ENCODE measurements around the gene TPO. TPM values are rescaled to one million over a fixed set of nuclear protein-coding genes. Genes with fewer than 3 reads are reported as not detected.

TPO gene
- total and polyA plus RNA-seq, 2 experiments from 2014 or later = 0.37 TPM; not detected in 1

- H3K79me2 ChIP-seq = no peaks in the 10 kb centered on the region
- TF ChIP-seq EZH2 (IDR thresholded peaks at IDR 0.05; ENCODE audit: borderline replicate concordance) (no peak), CTCF (IDR thresholded peaks at IDR 0.05; ENCODE audit: poor library complexity) (peak; percentile 8)
- H3K9me3 ChIP-seq (ENCODE audit: low read depth) = no peaks in the 10 kb centered on the region
- no peaks in the 10 kb centered on the region for H3K36me3 ChIP-seq (replicated peaks; ENCODE audit: insufficient read depth, low read depth)
- H3K9me2 ChIP-seq (replicated peaks; ENCODE audit: insufficient read depth) = no peaks in the 10 kb centered on the region
- H3K4me2 ChIP-seq = no peak overlapping the region
- H2AFZ ChIP-seq = no peak overlapping the region
- H4K20me1 ChIP-seq (ENCODE audit: insufficient read depth, poor library complexity, severe bottlenecking) = no peaks in the 10 kb centered on the region
- H3K4me3 ChIP-seq = no peak overlapping the region
- no peak for DNase-seq (ENCODE audit: low spot score)
- no peak overlapping the region for H3K27ac ChIP-seq
- H3K27me3 ChIP-seq = no peaks in the 10 kb centered on the region
- peaks cover 3% of the 10 kb centered on the region for H3K4me1 ChIP-seq (ENCODE audit: insufficient read depth)
- WGBS (ENCODE audit: low lambda C conversion rate, missing lambda C conversion rate) = 92% methylated on average over 10 of the region's 10 CpGs
Observed at GRCh38 chr2:1546901-1547300, 133.6 kb downstream of the TPO start.

DNA sequence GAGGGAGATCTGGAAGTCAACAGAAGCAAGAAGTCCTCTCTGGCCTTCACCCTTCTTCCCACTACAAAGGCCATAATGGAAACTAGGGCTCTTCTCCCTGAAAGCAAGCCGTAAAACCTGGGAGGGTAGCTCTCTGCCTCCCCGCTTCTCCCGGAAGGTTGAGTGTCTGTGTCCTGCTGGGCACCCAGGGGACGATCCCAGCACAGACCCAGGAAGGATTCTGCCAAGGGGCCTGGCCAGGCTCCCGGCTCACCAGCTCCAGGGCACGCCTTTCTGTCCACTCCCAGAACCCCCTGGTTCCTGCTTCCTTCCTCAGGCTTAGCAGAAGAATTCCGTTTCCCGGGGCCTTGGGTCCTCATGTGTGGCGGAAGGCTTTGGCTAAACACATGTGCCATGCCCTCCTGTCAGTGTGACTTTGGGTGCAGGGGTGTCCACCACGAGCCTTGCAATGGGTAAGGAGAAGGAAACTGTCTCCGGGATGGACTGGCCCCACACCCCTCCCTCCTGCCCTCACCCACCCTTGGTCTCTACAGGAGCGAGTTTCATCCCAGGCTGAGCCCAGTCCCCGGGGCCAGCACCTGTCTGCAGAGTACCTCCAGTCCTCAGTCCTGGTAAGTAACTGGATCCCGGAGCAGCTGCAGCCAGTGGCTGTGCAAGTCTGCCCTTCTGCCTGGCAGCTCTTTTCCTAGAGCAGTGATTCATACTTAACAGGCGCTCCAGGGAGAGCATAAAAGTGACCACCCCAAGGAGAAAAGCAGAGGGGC lies 135.8 kb downstream of the TPO start:
- 90% methylated on average over 15 of the region's 15 CpGs for WGBS (ENCODE audit: low lambda C conversion rate, missing lambda C conversion rate)
- H3K79me2 ChIP-seq = no peaks in the 10 kb centered on the region
- no peaks in the 10 kb centered on the region for H3K9me3 ChIP-seq (ENCODE audit: low read depth)
- H3K27ac ChIP-seq = no peak overlapping the region
- TF ChIP-seq EZH2 (IDR thresholded peaks at IDR 0.05; ENCODE audit: borderline replicate concordance) (no peak), EZH2phosphoT487 (IDR thresholded peaks at IDR 0.05; ENCODE audit: low read depth, severe bottlenecking, unreplicated experiment) (no peak), CTCF (IDR thresholded peaks at IDR 0.05; ENCODE audit: poor library complexity) (no peak)
- H3K4me1 ChIP-seq (ENCODE audit: insufficient read depth) = peaks cover 9% of the 10 kb centered on the region
- H4K20me1 ChIP-seq (ENCODE audit: insufficient read depth, poor library complexity, severe bottlenecking) = no peaks in the 10 kb centered on the region
- H3K9me2 ChIP-seq (replicated peaks; ENCODE audit: insufficient read depth) = no peaks in the 10 kb centered on the region
- H3K27me3 ChIP-seq = no peaks in the 10 kb centered on the region
- H3K4me2 ChIP-seq = no peak overlapping the region
- H3K4me3 ChIP-seq = no peak overlapping the region
- no peak for DNase-seq (ENCODE audit: low spot score)
- H2AFZ ChIP-seq = no peak overlapping the region
- H3K36me3 ChIP-seq (replicated peaks; ENCODE audit: insufficient read depth, low read depth) = no peaks in the 10 kb centered on the region

DNA sequence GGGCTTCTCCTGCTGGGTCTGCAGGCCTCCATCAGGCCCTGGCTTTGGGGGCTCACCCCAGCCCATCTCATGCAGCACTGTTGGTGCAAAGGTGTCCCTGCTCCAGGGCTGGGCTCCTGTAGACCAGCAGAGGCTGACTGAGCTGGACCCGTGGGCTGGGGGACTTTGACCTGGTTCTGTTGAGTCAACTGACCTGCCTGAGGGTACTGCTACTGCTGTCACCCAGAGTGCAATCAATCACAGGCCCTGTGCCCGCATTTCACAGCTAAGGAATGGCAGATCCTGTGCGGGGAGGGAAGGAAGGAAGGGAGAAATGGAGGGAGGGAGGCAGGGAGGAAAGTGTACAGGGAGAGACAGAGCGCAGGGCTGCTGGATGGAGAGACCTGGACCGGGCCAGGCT lies 136.8 kb downstream of the TPO start:
- TF ChIP-seq CTCF (IDR thresholded peaks at IDR 0.05; ENCODE audit: poor library complexity) (no peak), EZH2 (IDR thresholded peaks at IDR 0.05; ENCODE audit: borderline replicate concordance) (no peak), EZH2phosphoT487 (IDR thresholded peaks at IDR 0.05; ENCODE audit: low read depth, severe bottlenecking, unreplicated experiment) (no peak)
- WGBS (ENCODE audit: low lambda C conversion rate, missing lambda C conversion rate) = 55% methylated on average over 5 of the region's 5 CpGs
- Histone ChIP-seq H4K20me1 (ENCODE audit: insufficient read depth, poor library complexity, severe bottlenecking) (no peaks in the 10 kb centered on the region), H3K4me1 (ENCODE audit: insufficient read depth) (peaks cover 9% of the 10 kb centered on the region), H3K4me2 (peak overlapping the region; percentile 62), H3K27ac (no peak overlapping the region), H2AFZ (no peak overlapping the region), H3K36me3 (replicated peaks; ENCODE audit: insufficient read depth, low read depth) (no peaks in the 10 kb centered on the region), H3K79me2 (no peaks in the 10 kb centered on the region), H3K9me3 (ENCODE audit: low read depth) (no peaks in the 10 kb centered on the region), H3K4me3 (no peak overlapping the region), H3K9me2 (replicated peaks; ENCODE audit: insufficient read depth) (no peaks in the 10 kb centered on the region), H3K27me3 (no peaks in the 10 kb centered on the region)
- DNase-seq (ENCODE audit: low spot score) = peak; percentile 58

Data from hepatocyte (in vitro differentiated cells).